Neutrophil (primary cell): ENCODE measurements around the gene HERC3.

ENCODE experiments used
- H3K27ac ChIP-seq: fragments of 200-600 bp; sonication (generic); 2 replicates; pipeline ENCODE4 v1.5.1; 2016; ENCODE audit warnings: mild to moderate bottlenecking, moderate library complexity
- H3K27me3 ChIP-seq: fragments of 200-600 bp; sonication (generic); 2 replicates; pipeline ENCODE4 v1.6.0; 2016; ENCODE audit warnings: mild to moderate bottlenecking
- H3K36me3 ChIP-seq: fragments of 200-600 bp; sonication (generic); 2 replicates; pipeline ENCODE4 v1.5.1; 2017
- H3K4me1 ChIP-seq, 2 experiments: fragments of 200-600 bp in 1 of 2; sonication (generic) in 1 of 2; 1 replicate in 1 of 2; 2 replicates in 1 of 2; pipeline versions ENCODE4 v1.5.1 to v1.6.1; 2013 to 2016; ENCODE audit warnings: low read depth in 1 of 2, low read length in 1 of 2, mild to moderate bottlenecking in 1 of 2, moderate library complexity in 1 of 2; ENCODE audit not compliant: control insufficient read depth in 1 of 2, insufficient read depth in 1 of 2
- H3K4me3 ChIP-seq, 2 experiments: fragments of 200-600 bp in 1 of 2; sonication (generic) in 1 of 2; 1 replicate in 1 of 2; 2 replicates in 1 of 2; pipeline ENCODE4 v1.5.1; 2013 to 2016; ENCODE audit warnings: low read depth in 1 of 2, low read length in 1 of 2, mild to moderate bottlenecking in 1 of 2, moderate library complexity in 1 of 2
- H3K9me3 ChIP-seq: fragments of 200-600 bp; sonication (generic); 2 replicates; pipeline ENCODE4 v1.5.1; 2016
- CTCF ChIP-seq: fragments of 200-600 bp; sonication (generic); IDR thresholded peaks from 2 replicates; pipeline ENCODE4 v1.5.1; 2016; ENCODE audit warnings: antibody characterized with exemption

HERC3 gene

GRCh38 chr4:88628746-88629145, 36.5 kb downstream of the HERC3 start:
- Histone ChIP-seq H3K9me3 (no peaks in the 10 kb centered on the region), H3K4me1 (no peaks in the 10 kb centered on the region), H3K27ac (no peak overlapping the region), H3K36me3 (no peaks in the 10 kb centered on the region), H3K27me3 (no peaks in the 10 kb centered on the region), H3K4me3 (no peak overlapping the region)
- TF ChIP-seq CTCF = no peak

GRCh38 chr4:88629826-88630225, 37.5 kb downstream of the HERC3 start:
- Histone ChIP-seq H3K4me1 (no peaks in the 10 kb centered on the region), H3K27me3 (no peaks in the 10 kb centered on the region), H3K27ac (no peak overlapping the region), H3K36me3 (no peaks in the 10 kb centered on the region), H3K4me3 (no peak overlapping the region), H3K9me3 (no peaks in the 10 kb centered on the region)
- no peak for TF ChIP-seq CTCF

- no peak overlapping the region for H3K27ac ChIP-seq
These were observed 38.5 kb downstream of the HERC3 start for GRCh38 chr4:88630756-88631155.

GRCh38 chr4:88643932-88644331, 51.7 kb downstream of the HERC3 start:
- no peaks in the 10 kb centered on the region for H3K4me1 ChIP-seq
- no peaks in the 10 kb centered on the region for H3K9me3 ChIP-seq
- no peaks in the 10 kb centered on the region for H3K27me3 ChIP-seq
- H3K27ac ChIP-seq = no peak overlapping the region
- no peaks in the 10 kb centered on the region for H3K36me3 ChIP-seq
- H3K4me3 ChIP-seq = no peak overlapping the region
- TF ChIP-seq CTCF = no peak

More at GRCh38 chr4:88630756-88631155, 38.5 kb downstream of the HERC3 start:
- H3K36me3 ChIP-seq = no peaks in the 10 kb centered on the region
- no peak for TF ChIP-seq CTCF
- no peaks in the 10 kb centered on the region for H3K4me1 ChIP-seq
- H3K9me3 ChIP-seq = no peaks in the 10 kb centered on the region
- no peak overlapping the region for H3K4me3 ChIP-seq
- no peaks in the 10 kb centered on the region for H3K27me3 ChIP-seq

GRCh38 chr4:88645994-88646393, 53.7 kb downstream of the HERC3 start:
- Histone ChIP-seq H3K4me1 (no peaks in the 10 kb centered on the region), H3K27me3 (no peaks in the 10 kb centered on the region), H3K27ac (no peak overlapping the region), H3K4me3 (no peak overlapping the region), H3K9me3 (no peaks in the 10 kb centered on the region), H3K36me3 (no peaks in the 10 kb centered on the region)
- no peak for TF ChIP-seq CTCF
